ENCODE measurements around the gene FKBP1C.
"Not testable (repeated sequence)": the region's sequence is repeated elsewhere in the genome, so short reads cannot be mapped to it uniquely, and the experiment has no call there.

Gene FKBP1C

GRCh38 chr6:63211343-63211742 is at the start of gene FKBP1C:
Gene FKBP1C, plus strand, starts transcription at chr6:63211469.
- not testable (repeated sequence) for H3K27me3 Mint-ChIP-seq; H3K4me3 Mint-ChIP-seq; H3K4me1 Mint-ChIP-seq (ENCODE audit: low read depth); H3K27ac Mint-ChIP-seq; H3K36me3 Mint-ChIP-seq (ENCODE audit: low read depth)
- H3K9me3 Mint-ChIP-seq, result peaks cover 19% of the 10 kb centered on the region

DNA sequence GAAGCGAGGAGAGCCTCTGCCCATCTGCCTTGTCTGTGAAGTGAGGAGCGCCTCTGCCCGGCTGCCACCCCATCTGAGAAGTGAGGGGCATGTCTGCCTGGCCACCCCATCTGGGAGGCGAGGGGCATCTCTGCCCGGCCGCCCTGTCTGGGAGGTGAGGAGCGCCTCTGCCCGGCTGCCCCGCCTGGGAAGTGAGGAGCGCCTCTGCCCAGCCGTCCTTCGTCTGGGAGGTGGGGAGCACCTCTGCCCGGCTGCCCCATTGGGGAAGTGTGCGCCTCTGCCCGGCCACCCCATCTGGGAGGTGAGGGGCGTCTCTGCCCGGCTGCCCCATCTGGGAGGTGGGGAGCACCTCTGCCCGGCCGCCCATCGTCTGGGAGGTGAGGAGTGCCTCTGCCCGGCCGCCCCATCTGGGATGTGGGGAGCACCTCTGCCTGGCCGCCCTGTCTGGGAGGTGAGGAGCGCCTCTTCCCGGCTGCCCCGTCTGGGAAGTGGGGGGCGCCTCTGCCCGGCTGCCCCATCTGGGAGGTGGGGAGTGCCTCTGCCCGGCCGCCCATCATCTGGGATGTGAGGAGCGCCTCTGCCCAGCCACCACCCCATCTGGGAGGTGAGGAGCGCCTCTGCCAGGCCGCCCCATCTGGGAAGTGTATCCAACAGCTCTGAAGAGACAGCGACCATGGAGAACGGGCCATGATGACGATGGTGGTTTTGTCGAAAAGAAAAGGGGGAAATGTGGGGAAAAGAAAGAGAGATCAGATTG is 47.0 kb upstream of the FKBP1C start:
- H3K27ac Mint-ChIP-seq; H3K27me3 Mint-ChIP-seq; H3K9me3 Mint-ChIP-seq; H3K4me1 Mint-ChIP-seq (ENCODE audit: low read depth); H3K4me3 Mint-ChIP-seq; H3K36me3 Mint-ChIP-seq (ENCODE audit: low read depth): not testable (repeated sequence)

GRCh38 chr6:63174173-63174572 is 37.1 kb upstream of the FKBP1C start:
- Mint-ChIP-seq H3K4me1 (ENCODE audit: low read depth) (no peaks in the 10 kb centered on the region), H3K27ac (no peak overlapping the region), H3K4me3 (no peak overlapping the region)

GRCh38 chr6:63176181-63176580 is 35.1 kb upstream of the FKBP1C start:
- Mint-ChIP-seq H3K4me1 (ENCODE audit: low read depth) (no peaks in the 10 kb centered on the region), H3K4me3 (no peak overlapping the region), H3K9me3 (peaks cover 5% of the 10 kb centered on the region), H3K27ac (no peak overlapping the region), H3K36me3 (ENCODE audit: low read depth) (no peaks in the 10 kb centered on the region), H3K27me3 (no peaks in the 10 kb centered on the region)

More at GRCh38 chr6:63174173-63174572, 37.1 kb upstream of the FKBP1C start:
- H3K36me3 Mint-ChIP-seq (ENCODE audit: low read depth), result no peaks in the 10 kb centered on the region
- H3K9me3 Mint-ChIP-seq, result peaks cover 8% of the 10 kb centered on the region
- no peaks in the 10 kb centered on the region for H3K27me3 Mint-ChIP-seq

- Mint-ChIP-seq H3K4me1 (ENCODE audit: low read depth) (no peaks in the 10 kb centered on the region), H3K9me3 (peaks cover 5% of the 10 kb centered on the region), H3K36me3 (ENCODE audit: low read depth) (no peaks in the 10 kb centered on the region), H3K27me3 (no peaks in the 10 kb centered on the region), H3K4me3 (no peak overlapping the region), H3K27ac (no peak overlapping the region)
These were observed 30.9 kb upstream of the FKBP1C start for GRCh38 chr6:63180367-63180766.

DNA sequence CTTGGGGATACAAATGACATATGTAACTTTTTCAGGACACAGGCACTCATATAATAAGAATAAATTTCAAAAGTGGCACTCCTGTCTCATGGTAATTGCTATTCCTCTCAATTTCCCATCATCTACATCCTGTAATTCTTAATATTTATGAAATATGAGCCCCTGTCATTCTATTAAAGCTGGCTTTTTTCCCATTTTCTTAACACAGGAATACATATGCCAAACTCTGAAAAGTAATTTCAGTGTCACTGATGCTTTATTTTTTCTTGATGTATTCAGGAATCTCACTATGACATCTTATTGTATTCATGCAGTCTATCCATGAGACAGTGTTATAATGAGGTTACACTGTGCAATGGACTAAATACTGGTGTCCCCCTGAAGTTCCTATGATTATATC is 24.3 kb upstream of the FKBP1C start:
- no peaks in the 10 kb centered on the region for H3K4me1 Mint-ChIP-seq (ENCODE audit: low read depth)
- H3K36me3 Mint-ChIP-seq (ENCODE audit: low read depth), result no peaks in the 10 kb centered on the region
- no peak overlapping the region for H3K4me3 Mint-ChIP-seq
- H3K27me3 Mint-ChIP-seq, result no peaks in the 10 kb centered on the region
- H3K9me3 Mint-ChIP-seq, result peaks cover 4% of the 10 kb centered on the region
- no peak overlapping the region for H3K27ac Mint-ChIP-seq

DNA sequence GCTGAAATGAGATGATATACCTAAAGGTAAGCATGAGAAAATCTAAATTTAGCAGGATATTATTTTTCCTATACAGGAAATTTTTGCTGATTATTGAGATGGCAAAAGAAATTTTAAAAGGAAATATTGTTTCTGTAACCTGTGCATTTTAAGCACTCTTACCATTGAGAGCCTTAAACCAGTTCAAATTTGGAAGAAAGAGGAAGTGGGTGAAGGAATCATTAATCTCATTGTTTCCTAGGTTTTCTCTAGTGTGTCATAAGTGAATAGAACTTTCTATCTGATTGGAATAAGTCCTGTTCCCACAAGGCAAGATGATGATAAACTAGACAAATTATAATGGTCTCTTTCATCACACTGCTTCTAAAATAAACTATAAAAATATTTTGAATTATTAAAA is 22.4 kb upstream of the FKBP1C start:
- Mint-ChIP-seq H3K27me3 (no peaks in the 10 kb centered on the region), H3K4me1 (ENCODE audit: low read depth) (no peaks in the 10 kb centered on the region), H3K27ac (no peak overlapping the region), H3K9me3 (peaks cover 9% of the 10 kb centered on the region), H3K36me3 (ENCODE audit: low read depth) (no peaks in the 10 kb centered on the region), H3K4me3 (no peak overlapping the region)

DNA sequence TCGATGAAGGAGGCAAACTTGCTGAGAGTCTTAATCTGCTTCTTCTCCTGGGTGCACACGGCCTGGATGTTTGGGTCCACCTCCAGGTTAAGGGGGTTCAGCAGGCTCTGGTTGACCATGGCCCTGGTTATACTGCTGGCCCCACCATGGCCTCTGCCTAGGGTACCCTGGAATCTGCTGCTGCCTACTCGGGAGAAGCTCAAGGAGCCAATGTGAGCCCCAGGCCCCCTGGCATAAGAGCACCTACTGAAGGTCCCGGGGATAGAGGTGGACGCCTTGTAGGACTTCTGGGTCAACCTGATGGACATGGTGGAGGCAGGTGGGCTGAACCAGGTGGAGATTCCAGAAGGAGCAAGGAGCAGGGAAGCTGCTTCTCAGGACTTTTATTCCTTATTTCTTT is 17.9 kb upstream of the FKBP1C start:
- Mint-ChIP-seq H3K36me3 (ENCODE audit: low read depth) (no peaks in the 10 kb centered on the region), H3K4me3 (no peak overlapping the region), H3K27me3 (no peaks in the 10 kb centered on the region), H3K9me3 (peaks cover 5% of the 10 kb centered on the region), H3K4me1 (ENCODE audit: low read depth) (no peaks in the 10 kb centered on the region), H3K27ac (no peak overlapping the region)

- Mint-ChIP-seq H3K27me3 (no peaks in the 10 kb centered on the region), H3K36me3 (ENCODE audit: low read depth) (no peaks in the 10 kb centered on the region), H3K9me3 (peaks cover 9% of the 10 kb centered on the region), H3K4me1 (ENCODE audit: low read depth) (no peaks in the 10 kb centered on the region), H3K4me3 (no peak overlapping the region), H3K27ac (no peak overlapping the region)
These were observed 13.5 kb upstream of the FKBP1C start for GRCh38 chr6:63197741-63198140.

DNA sequence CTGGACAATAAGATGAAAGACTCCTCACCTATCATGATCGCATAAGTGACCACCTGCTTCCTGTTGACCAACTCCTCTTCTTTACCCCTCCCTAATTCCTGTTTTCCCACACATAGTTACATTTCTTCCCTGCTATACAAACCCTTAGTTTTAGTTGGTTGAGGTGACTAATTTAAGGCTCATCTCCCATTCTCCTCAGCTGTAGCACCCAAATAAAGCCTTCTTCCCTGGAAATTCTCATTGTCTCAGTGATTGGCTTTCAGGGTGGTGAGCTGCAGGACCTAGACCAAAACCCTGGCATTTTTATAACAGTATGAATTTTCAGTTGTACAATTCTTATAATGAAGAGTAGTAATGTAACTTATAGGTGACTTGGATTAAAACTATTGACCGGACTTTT is 2.1 kb downstream of the FKBP1C start:
- Mint-ChIP-seq H3K27me3 (no peaks in the 10 kb centered on the region), H3K4me3 (no peak overlapping the region), H3K36me3 (ENCODE audit: low read depth) (no peaks in the 10 kb centered on the region), H3K9me3 (peaks cover 19% of the 10 kb centered on the region), H3K4me1 (ENCODE audit: low read depth) (no peaks in the 10 kb centered on the region), H3K27ac (no peak overlapping the region)

DNA sequence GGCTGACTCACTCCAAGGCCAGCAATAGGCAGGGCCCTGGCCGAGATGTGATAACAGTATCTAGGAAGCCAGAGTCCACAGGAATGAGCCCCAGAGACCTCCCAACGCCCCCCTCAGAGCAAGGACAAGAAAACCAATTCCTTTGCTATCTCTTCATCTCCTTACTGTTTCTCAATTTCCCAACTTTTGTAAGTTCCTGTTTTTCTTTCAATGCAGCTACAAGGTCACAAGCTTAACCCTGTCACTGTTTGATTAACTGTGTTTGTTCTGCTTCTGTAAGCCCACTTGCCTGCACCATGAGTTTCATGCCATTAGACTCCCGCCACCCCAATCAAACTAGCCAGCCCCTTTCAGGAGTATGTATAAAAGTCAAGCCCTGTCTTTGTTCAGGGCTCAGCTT is 3.5 kb downstream of the FKBP1C start:
- Mint-ChIP-seq H3K4me3 (no peak overlapping the region), H3K9me3 (peaks cover 19% of the 10 kb centered on the region), H3K27ac (no peak overlapping the region), H3K4me1 (ENCODE audit: low read depth) (no peaks in the 10 kb centered on the region), H3K36me3 (ENCODE audit: low read depth) (no peaks in the 10 kb centered on the region), H3K27me3 (no peaks in the 10 kb centered on the region)

- Mint-ChIP-seq H3K27ac (no peak overlapping the region), H3K27me3 (no peaks in the 10 kb centered on the region), H3K4me1 (ENCODE audit: low read depth) (no peaks in the 10 kb centered on the region), H3K9me3 (no peaks in the 10 kb centered on the region), H3K36me3 (ENCODE audit: low read depth) (no peaks in the 10 kb centered on the region), H3K4me3 (no peak overlapping the region)
These were observed 12.9 kb downstream of the FKBP1C start for GRCh38 chr6:63224179-63224578.

GRCh38 chr6:63225987-63226386 is 14.7 kb downstream of the FKBP1C start:
- not testable (repeated sequence) for H3K27ac Mint-ChIP-seq; H3K27me3 Mint-ChIP-seq; H3K4me1 Mint-ChIP-seq (ENCODE audit: low read depth); H3K36me3 Mint-ChIP-seq (ENCODE audit: low read depth); H3K4me3 Mint-ChIP-seq; H3K9me3 Mint-ChIP-seq

- not testable (repeated sequence) for H3K27me3 Mint-ChIP-seq
These were observed 16.9 kb downstream of the FKBP1C start for GRCh38 chr6:63227928-63228894.

DNA sequence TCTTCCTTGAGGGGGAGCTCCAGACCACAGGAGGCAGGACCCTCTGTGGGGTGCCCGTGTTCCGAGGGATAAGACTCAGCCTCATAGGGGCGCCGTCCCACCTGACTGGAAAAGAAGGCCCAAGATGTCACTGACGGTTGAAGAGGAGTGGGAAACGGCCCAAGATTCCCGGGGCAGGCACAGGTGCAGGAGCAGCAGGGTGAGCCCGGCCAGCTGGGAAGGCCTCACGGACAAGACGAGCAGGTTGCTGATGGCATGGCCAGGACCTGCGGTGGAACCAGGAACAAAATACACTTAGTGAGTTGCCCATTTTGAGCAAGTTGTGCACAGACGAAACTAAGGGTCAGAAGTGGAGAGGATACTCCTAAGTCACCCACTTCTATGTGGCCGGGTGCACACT is 18.8 kb downstream of the FKBP1C start:
- H3K27me3 Mint-ChIP-seq; H3K4me1 Mint-ChIP-seq (ENCODE audit: low read depth); H3K27ac Mint-ChIP-seq; H3K36me3 Mint-ChIP-seq (ENCODE audit: low read depth); H3K9me3 Mint-ChIP-seq; H3K4me3 Mint-ChIP-seq: not testable (repeated sequence)

More at GRCh38 chr6:63227928-63228894, 16.9 kb downstream of the FKBP1C start:
- H3K36me3 Mint-ChIP-seq (ENCODE audit: low read depth); H3K27ac Mint-ChIP-seq; H3K4me3 Mint-ChIP-seq; H3K4me1 Mint-ChIP-seq (ENCODE audit: low read depth); H3K9me3 Mint-ChIP-seq: not testable (repeated sequence)
